Measurements from ENCODE around the gene KLHL29. TPM values are rescaled to one million over a fixed set of nuclear protein-coding genes. Genes with fewer than 3 reads are reported as not detected.

Gene KLHL29
- total and polyA plus RNA-seq, 2 of the 13 experiments (the other 11 are each of a cell fraction or from before 2014, with no cell fraction given) = 0.01 TPM; not detected in 1

- TF ChIP-seq AGO1 (IDR thresholded peaks at IDR 0.05; ENCODE audit: low read depth, low read length, poor library complexity, severe bottlenecking) (peak; percentile 35), MXD1 (CRISPR knock-in tag; IDR thresholded peaks at IDR 0.05) (peak; percentile 2; the same call in 1 of the 2 replicates), ZNF407 (CRISPR knock-in tag; IDR thresholded peaks at IDR 0.05; ENCODE audit: not compliant biosample characterization) (peak; percentile 2), HDAC1 (CRISPR knock-in tag; IDR thresholded peaks at IDR 0.05) (0 out of 2 replicates have a peak, but pooled peaks have one; percentile 0), ZSCAN21 (CRISPR knock-in tag; IDR thresholded peaks at IDR 0.05; ENCODE audit: borderline replicate concordance) (0 out of 2 replicates have a peak, but pooled peaks have one; percentile 1), ZNF792 (CRISPR knock-in tag; IDR thresholded peaks at IDR 0.05) (no peak), ZNF263 (CRISPR knock-in tag; IDR thresholded peaks at IDR 0.05) (peak; percentile 66), ZNF33B (CRISPR knock-in tag; IDR thresholded peaks at IDR 0.05) (0 out of 2 replicates have a peak, but pooled peaks have one; percentile 17), CREBL2 (CRISPR knock-in tag; IDR thresholded peaks at IDR 0.05; ENCODE audit: borderline replicate concordance) (no peak)
- Histone ChIP-seq H3K4me3 (replicated peaks in 1 of 3; ENCODE audit: insufficient read depth in 1 of 3, low read depth in 2 of 3, low read length in 3 of 3) (peak overlapping the region in 1 of 3 experiments; percentile 57; a peak in 2 of 6 replicates), H3K9ac (ENCODE audit: insufficient read depth, low read depth, low read length) (no peak overlapping the region), H3K4me1 (ENCODE audit: insufficient read depth, low read length) (peaks cover 44% of the 10 kb centered on the region), H4K20me1 (ENCODE audit: insufficient read depth, low read length) (no peaks in the 10 kb centered on the region), H3K27me3 (ENCODE audit: control insufficient read depth in 1 of 2, insufficient read depth in 2 of 2, low read length in 2 of 2) (peaks cover 0 to 25% of the 10 kb centered on the region in 2 experiments; a peak in 2 of 5 replicates), H3K27ac (ENCODE audit: extremely low read length, insufficient read depth, low read length) (no peak overlapping the region), H3K79me2 (ENCODE audit: insufficient read depth, low read length) (no peaks in the 10 kb centered on the region), H3K9me3 (ENCODE audit: low read length) (no peaks in the 10 kb centered on the region), H2AFZ (ENCODE audit: low read length) (no peak overlapping the region), H3K4me2 (ENCODE audit: low read depth, low read length) (peak overlapping the region; percentile 73), H3K36me3 (replicated peaks in 1 of 2; ENCODE audit: control insufficient read depth in 1 of 2, insufficient read depth in 2 of 2, low read length in 2 of 2) (no peaks in the 10 kb centered on the region)
- WGBS (ENCODE audit: low lambda C conversion rate) = 89% methylated on average over 7 of the region's 7 CpGs
- no peak for FAIRE-seq
- intact Hi-C loops (cut with micrococcal nuclease; ENCODE audit: unreplicated experiment) (no loop called here), in situ Hi-C loops (cut with HindIII; ENCODE audit: extremely low pct_ligation_motif_present, low pct_unique_long_range_greater_than_20kb) (no loop called here)
- ChIA-PET CTCF (ENCODE audit: low intra/inter-chr PET ratio, low total read pairs) (no interaction called here), POLR2A (no interaction called here)
- ATAC-seq = no peak; the same call in 2 of the 3 replicates
- BruUV-seq (replicated peaks) = no TSS peak
- DNase-seq (ENCODE audit: low spot score) = no peak
Measured at GRCh38 chr2:23657934-23658333, 273.0 kb downstream of the KLHL29 start.

Data from HepG2 (cell line).